Measurements from ENCODE around the gene SLC16A5. TPM values are rescaled to one million over a fixed set of nuclear protein-coding genes. Genes with fewer than 3 reads are reported as not detected.
"Not testable (repeated sequence)": the region's sequence is repeated elsewhere in the genome, so short reads cannot be mapped to it uniquely, and the experiment has no call there.

SLC16A5 gene
- 1 to 10 TPM; 7.5 to 9.8 TPM for total RNA-seq

- DNase-seq (peak; percentile 58 to 62), ATAC-seq (replicated peaks in 1 of 2) (peak; percentile 68 to 82)
- no peak within 1 kb of the TSS for H3K27ac Mint-ChIP-seq
Observed at GRCh38 chr17:75087558-75088453, at the start of gene SLC16A5. Gene SLC16A5, plus strand, starts transcription at chr17:75087954. Its CDS starts 5,683 bp downstream, at chr17:75093637.

GRCh38 chr17:75039238-75039637 lies 48.5 kb upstream of the SLC16A5 start:
- no peak overlapping the region for H3K27ac Mint-ChIP-seq
- H3K36me3 Mint-ChIP-seq (ENCODE audit: insufficient read depth in 2 of 2): peaks cover 5 to 12% of the 10 kb centered on the region in 2 donors
- no peaks in the 10 kb centered on the region for H3K9me3 Mint-ChIP-seq
- no peak for ATAC-seq (replicated peaks in 1 of 2)
- no peak for DNase-seq
- H3K27me3 Mint-ChIP-seq (ENCODE audit: low read depth): no peaks in the 10 kb centered on the region
- H3K4me1 Mint-ChIP-seq (ENCODE audit: low read depth): peaks cover 31% of the 10 kb centered on the region
- no peak overlapping the region for H3K4me3 Mint-ChIP-seq

More at GRCh38 chr17:75087558-75088453, at the start of gene SLC16A5:
- Mint-ChIP-seq H3K27me3 (ENCODE audit: low read depth) (no peaks in the 10 kb centered on the region), H3K36me3 (ENCODE audit: insufficient read depth in 2 of 2) (no peaks in the 10 kb centered on the region), H3K4me3 (peak within 1 kb of the TSS; percentile 75 to 91), H3K9me3 (no peaks in the 10 kb centered on the region), H3K4me1 (ENCODE audit: low read depth) (peaks cover 58% of the 10 kb centered on the region)

- H3K27ac Mint-ChIP-seq: no peak overlapping the region
- H3K36me3 Mint-ChIP-seq (ENCODE audit: insufficient read depth in 2 of 2): peaks cover 2 to 12% of the 10 kb centered on the region in 2 donors
- H3K9me3 Mint-ChIP-seq: no peaks in the 10 kb centered on the region
- ATAC-seq (replicated peaks in 1 of 2) (no peak), DNase-seq (no peak)
- H3K27me3 Mint-ChIP-seq (ENCODE audit: low read depth): no peaks in the 10 kb centered on the region
- H3K4me3 Mint-ChIP-seq: no peak overlapping the region
- peaks cover 34% of the 10 kb centered on the region for H3K4me1 Mint-ChIP-seq (ENCODE audit: low read depth)
Observed at GRCh38 chr17:75041656-75042280, 46.0 kb upstream of the SLC16A5 start.

- H3K27me3 Mint-ChIP-seq (ENCODE audit: low read depth); DNase-seq; H3K4me3 Mint-ChIP-seq; ATAC-seq (replicated peaks in 1 of 2); H3K9me3 Mint-ChIP-seq: not testable (repeated sequence)
- Mint-ChIP-seq H3K36me3 (ENCODE audit: insufficient read depth in 2 of 2) (peaks cover 6 to 14% of the 10 kb centered on the region in 2 donors), H3K27ac (peak overlapping the region; percentile 31), H3K4me1 (ENCODE audit: low read depth) (peaks cover 37% of the 10 kb centered on the region)
Observed at GRCh38 chr17:75043789-75044188, 44.0 kb upstream of the SLC16A5 start.

- ATAC-seq (replicated peaks in 1 of 2): no peak
- peak overlapping the region; percentile 79 for H3K27ac Mint-ChIP-seq
- DNase-seq: no peak
- H3K4me3 Mint-ChIP-seq: peak overlapping the region; percentile 56 to 80
- peaks cover 46% of the 10 kb centered on the region for H3K4me1 Mint-ChIP-seq (ENCODE audit: low read depth)
- H3K36me3 Mint-ChIP-seq (ENCODE audit: insufficient read depth in 2 of 2): peaks cover 6 to 14% of the 10 kb centered on the region in 2 donors
- no peaks in the 10 kb centered on the region for H3K9me3 Mint-ChIP-seq
- H3K27me3 Mint-ChIP-seq (ENCODE audit: low read depth): no peaks in the 10 kb centered on the region
Observed at GRCh38 chr17:75044716-75045115, 43.0 kb upstream of the SLC16A5 start.

- not testable (repeated sequence) for ATAC-seq (replicated peaks in 1 of 2); H3K36me3 Mint-ChIP-seq (ENCODE audit: insufficient read depth in 2 of 2); H3K27me3 Mint-ChIP-seq (ENCODE audit: low read depth); DNase-seq; H3K9me3 Mint-ChIP-seq
- Mint-ChIP-seq H3K4me1 (ENCODE audit: low read depth) (peaks cover 48% of the 10 kb centered on the region), H3K27ac (peak overlapping the region; percentile 95), H3K4me3 (peak overlapping the region; percentile 99)
Observed at GRCh38 chr17:75045946-75046406, 41.8 kb upstream of the SLC16A5 start.

- no peaks in the 10 kb centered on the region for H3K9me3 Mint-ChIP-seq
- peak within 1 kb of the TSS; percentile 99 for H3K4me3 Mint-ChIP-seq
- H3K27me3 Mint-ChIP-seq (ENCODE audit: low read depth): no peaks in the 10 kb centered on the region
- ATAC-seq (replicated peaks in 1 of 2): peak; percentile 95 to 96
- peaks cover 2 to 4% of the 10 kb centered on the region in 2 donors for H3K36me3 Mint-ChIP-seq (ENCODE audit: insufficient read depth in 2 of 2)
- peaks cover 48% of the 10 kb centered on the region for H3K4me1 Mint-ChIP-seq (ENCODE audit: low read depth)
- H3K27ac Mint-ChIP-seq: peak within 1 kb of the TSS; percentile 95
- peak; percentile 96 to 97 for DNase-seq
Observed at GRCh38 chr17:75046407-75047289, 41.1 kb upstream of the SLC16A5 start, which contains the start of the genes ATP5PD and KCTD2. Gene ATP5PD, minus strand, starts transcription at chr17:75046969. Its CDS starts 4,319 bp downstream, at chr17:75042650. Gene KCTD2, plus strand, starts transcription at chr17:75047225. Its CDS starts 26 bp downstream, at chr17:75047251.

GRCh38 chr17:75047398-75048098 lies 40.2 kb upstream of the SLC16A5 start:
- peaks cover 47% of the 10 kb centered on the region for H3K4me1 Mint-ChIP-seq (ENCODE audit: low read depth)
- H3K36me3 Mint-ChIP-seq (ENCODE audit: insufficient read depth in 2 of 2): peaks cover 2 to 4% of the 10 kb centered on the region in 2 donors
- peak; percentile 2 to 8 for ATAC-seq (replicated peaks in 1 of 2)

GRCh38 chr17:75048249-75048878 lies 39.4 kb upstream of the SLC16A5 start:
- Mint-ChIP-seq H3K27me3 (ENCODE audit: low read depth) (no peaks in the 10 kb centered on the region), H3K36me3 (ENCODE audit: insufficient read depth in 2 of 2) (peaks cover 7 to 8% of the 10 kb centered on the region in 2 donors), H3K4me1 (ENCODE audit: low read depth) (peaks cover 43% of the 10 kb centered on the region), H3K4me3 (peak overlapping the region; percentile 95 to 99), H3K27ac (peak overlapping the region; percentile 95), H3K9me3 (no peaks in the 10 kb centered on the region)
- ATAC-seq (replicated peaks in 1 of 2) (no peak), DNase-seq (no peak)

More at GRCh38 chr17:75047398-75048098, 40.2 kb upstream of the SLC16A5 start:
- Mint-ChIP-seq H3K4me3 (peak overlapping the region; percentile 95 to 99), H3K9me3 (no peaks in the 10 kb centered on the region), H3K27ac (peak overlapping the region; percentile 95), H3K27me3 (ENCODE audit: low read depth) (no peaks in the 10 kb centered on the region)
- DNase-seq: peak; percentile 42 to 45

- H3K9me3 Mint-ChIP-seq: no peaks in the 10 kb centered on the region
- ATAC-seq (replicated peaks in 1 of 2) (no peak), DNase-seq (no peak)
- H3K4me1 Mint-ChIP-seq (ENCODE audit: low read depth): peaks cover 43% of the 10 kb centered on the region
- H3K4me3 Mint-ChIP-seq: peak overlapping the region in 1 of 2 donors; percentile 95
- H3K27ac Mint-ChIP-seq: peak overlapping the region; percentile 19
- H3K27me3 Mint-ChIP-seq (ENCODE audit: low read depth): no peaks in the 10 kb centered on the region
- H3K36me3 Mint-ChIP-seq (ENCODE audit: insufficient read depth in 2 of 2): peaks cover 7 to 9% of the 10 kb centered on the region in 2 donors
Observed at GRCh38 chr17:75049057-75049456, 38.7 kb upstream of the SLC16A5 start.

GRCh38 chr17:75049706-75050105 lies 38.0 kb upstream of the SLC16A5 start:
- peak overlapping the region; percentile 19 for H3K27ac Mint-ChIP-seq
- H3K27me3 Mint-ChIP-seq (ENCODE audit: low read depth): no peaks in the 10 kb centered on the region
- no peak for DNase-seq
- H3K9me3 Mint-ChIP-seq: no peaks in the 10 kb centered on the region
- no peak for ATAC-seq (replicated peaks in 1 of 2)
- peaks cover 39% of the 10 kb centered on the region for H3K4me1 Mint-ChIP-seq (ENCODE audit: low read depth)
- H3K36me3 Mint-ChIP-seq (ENCODE audit: insufficient read depth in 2 of 2): peaks cover 7 to 9% of the 10 kb centered on the region in 2 donors
- peak overlapping the region in 1 of 2 donors; percentile 20 for H3K4me3 Mint-ChIP-seq
